Left lung (tissue), 10 donors: ENCODE measurements around the gene DPPA2. TPM values are rescaled to one million over a fixed set of nuclear protein-coding genes. Genes with fewer than 3 reads are reported as not detected.
A peak's percentile ranks its signal among the peaks of the same experiment; 100 is the strongest.

Experiments used
- ATAC-seq: fragments of 200-7000 bp; cut with Tn5 transposase; one replicate; pipeline ENCODE4 v1.9.1; 2020; ENCODE audit warnings: moderate library complexity
- DNase-seq, 4 donors: peaks; one replicate each; pipeline ENCODE4 v3.0.0-alpha.2; 2013 to 2020
- H3K27ac ChIP-seq, 2 donors: fragments of 200-600 bp; sonication (generic) in 1 of 2; one replicate each; pipeline versions ENCODE4 v1.5.0 to v1.8.0; 2020 to 2021
- H3K27me3 ChIP-seq, 2 donors: fragments of 200-600 bp; sonication (generic) in 1 of 2; one replicate each; pipeline versions ENCODE4 v1.5.0 to v1.8.0; 2020 to 2021
- H3K36me3 ChIP-seq, 2 donors: fragments of 200-600 bp; sonication (generic) in 1 of 2; one replicate each; pipeline versions ENCODE4 v1.5.0 to v1.8.0; 2020 to 2021
- H3K4me1 ChIP-seq, 2 donors: fragments of 200-600 bp; one replicate each; pipeline ENCODE4 v1.8.0; 2021
- H3K4me3 ChIP-seq, 2 donors: fragments of 200-600 bp; sonication (generic) in 1 of 2; one replicate each; pipeline versions ENCODE4 v1.5.0 to v1.8.0; 2020 to 2021; ENCODE audit warnings: mild to moderate bottlenecking in 1 of 2
- H3K9me3 ChIP-seq, 2 donors: fragments of 200-600 bp; sonication (generic) in 1 of 2; one replicate each; pipeline versions ENCODE4 v1.5.0 to v1.8.0; 2020 to 2021
- intact Hi-C, 2 donors: fragments of 100-400 bp; cut with DNase I; formaldehyde crosslinking; loops; one replicate each; pipeline versions ENCODE4 v1.11.2 to v1.14.2; 2022
- polyA plus RNA-seq, 6 donors: library from polyadenylated mRNA; unstranded; fragments of 120-200 nt; gene quantifications; one replicate each; pipeline ENCODE4 v1.2.1, GENCODE V29; 2013; ENCODE audit not compliant: insufficient read length in 6 of 6
- total RNA-seq, 2 donors: library from RNA; stranded (reverse); fragmentation: NEBNext Ultra II Directional; extraction: Animal tissue kit (Norgen Biotek cat#: 25700); gene quantifications; one replicate each; pipeline ENCODE4 v1.2.1, GENCODE V29; 2021
- TF ChIP-seq, protein P1 (sequence below), 2 donors: fragments of 200-600 bp; sonication (generic) in 1 of 2; IDR thresholded peaks; one replicate each; pipeline versions ENCODE4 v1.5.0 to v1.8.0; 2021; ENCODE audit warnings: antibody characterized with exemption in 2 of 2
- donor health status: DM: no; HTN: yes; CAD: no.
- donor health status: DM: no; HTN: no; CAD: no.

DPPA2 gene
- total and polyA plus RNA-seq, 8 donors: 0.15 TPM; not detected in 7

DNA sequence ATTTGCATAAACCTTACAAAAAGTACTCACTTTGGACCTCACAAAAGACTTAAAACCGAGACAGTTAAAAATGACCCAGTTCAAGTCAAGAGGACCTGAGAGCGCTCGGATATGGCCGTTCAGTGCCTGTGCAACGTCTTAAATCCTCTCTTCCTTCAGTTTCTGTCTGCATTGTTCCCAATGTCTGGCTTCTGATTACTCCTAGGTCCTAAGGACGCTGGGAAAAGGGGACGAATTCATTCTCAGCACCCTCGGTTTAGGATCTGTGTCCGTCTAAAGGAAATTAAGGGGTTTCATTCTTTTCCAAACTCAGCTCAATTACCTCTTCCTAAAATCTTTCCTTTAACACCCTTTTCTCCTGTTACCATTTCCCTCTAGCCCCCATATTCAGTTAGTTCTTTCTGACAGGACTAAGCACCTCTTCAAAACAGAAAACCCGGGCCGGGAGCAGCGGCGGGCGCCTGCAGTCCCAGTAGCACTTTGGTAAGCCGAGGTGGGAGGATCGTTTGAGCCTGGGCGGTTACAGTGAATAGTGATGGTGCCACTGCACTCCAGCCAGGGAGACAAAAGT, 20.1 kb upstream of the DPPA2 start:
- TF ChIP-seq, protein P1, sequence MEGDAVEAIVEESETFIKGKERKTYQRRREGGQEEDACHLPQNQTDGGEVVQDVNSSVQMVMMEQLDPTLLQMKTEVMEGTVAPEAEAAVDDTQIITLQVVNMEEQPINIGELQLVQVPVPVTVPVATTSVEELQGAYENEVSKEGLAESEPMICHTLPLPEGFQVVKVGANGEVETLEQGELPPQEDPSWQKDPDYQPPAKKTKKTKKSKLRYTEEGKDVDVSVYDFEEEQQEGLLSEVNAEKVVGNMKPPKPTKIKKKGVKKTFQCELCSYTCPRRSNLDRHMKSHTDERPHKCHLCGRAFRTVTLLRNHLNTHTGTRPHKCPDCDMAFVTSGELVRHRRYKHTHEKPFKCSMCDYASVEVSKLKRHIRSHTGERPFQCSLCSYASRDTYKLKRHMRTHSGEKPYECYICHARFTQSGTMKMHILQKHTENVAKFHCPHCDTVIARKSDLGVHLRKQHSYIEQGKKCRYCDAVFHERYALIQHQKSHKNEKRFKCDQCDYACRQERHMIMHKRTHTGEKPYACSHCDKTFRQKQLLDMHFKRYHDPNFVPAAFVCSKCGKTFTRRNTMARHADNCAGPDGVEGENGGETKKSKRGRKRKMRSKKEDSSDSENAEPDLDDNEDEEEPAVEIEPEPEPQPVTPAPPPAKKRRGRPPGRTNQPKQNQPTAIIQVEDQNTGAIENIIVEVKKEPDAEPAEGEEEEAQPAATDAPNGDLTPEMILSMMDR (IDR thresholded peaks at IDR 0.05): no peak
- Histone ChIP-seq H3K27ac (no peak overlapping the region), H3K36me3 (no peaks in the 10 kb centered on the region), H3K4me1 (peaks cover 0 to 3% of the 10 kb centered on the region in 2 donors), H3K9me3 (no peaks in the 10 kb centered on the region), H3K27me3 (peaks cover 0 to 46% of the 10 kb centered on the region in 2 donors), H3K4me3 (peak overlapping the region; percentile 16 to 31)
- intact Hi-C loops: no loop called here
- ATAC-seq: peak; percentile 82
- DNase-seq: peak in 3 of 4 donors; percentile 17 to 84 (median 24)

DNA sequence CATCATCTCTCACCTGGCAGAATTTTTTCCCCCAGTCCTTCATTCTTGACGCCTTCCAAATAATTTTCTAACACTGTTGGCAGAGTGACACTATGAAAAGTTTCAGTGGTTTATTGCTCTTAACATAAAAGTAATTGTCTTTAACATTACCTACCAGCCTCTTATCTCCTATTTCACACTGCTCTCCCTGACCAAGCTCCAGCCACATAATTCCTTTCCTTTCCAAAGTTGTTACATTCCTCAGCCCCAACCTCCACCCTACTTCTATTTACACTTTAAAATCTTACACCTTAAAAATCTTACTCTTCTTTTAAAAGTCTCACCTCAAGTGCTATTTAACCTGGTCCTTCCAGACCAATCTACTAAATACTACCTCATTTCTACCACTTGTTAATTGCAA, 18.3 kb upstream of the DPPA2 start:
- peaks cover 0 to 3% of the 10 kb centered on the region in 2 donors for H3K4me1 ChIP-seq
- H3K27me3 ChIP-seq: peaks cover 0 to 46% of the 10 kb centered on the region in 2 donors
- TF ChIP-seq, protein P1 (IDR thresholded peaks at IDR 0.05): no peak
- intact Hi-C loops: no loop called here
- no peak overlapping the region for H3K4me3 ChIP-seq
- ATAC-seq (peak; percentile 74), DNase-seq (no peak)
- H3K36me3 ChIP-seq: no peaks in the 10 kb centered on the region
- H3K27ac ChIP-seq: no peak overlapping the region
- H3K9me3 ChIP-seq: no peaks in the 10 kb centered on the region

- intact Hi-C loops: no loop called here
These were observed 15.4 kb upstream of the DPPA2 start for GRCh38 chr3:109331692-109332091.

DNA sequence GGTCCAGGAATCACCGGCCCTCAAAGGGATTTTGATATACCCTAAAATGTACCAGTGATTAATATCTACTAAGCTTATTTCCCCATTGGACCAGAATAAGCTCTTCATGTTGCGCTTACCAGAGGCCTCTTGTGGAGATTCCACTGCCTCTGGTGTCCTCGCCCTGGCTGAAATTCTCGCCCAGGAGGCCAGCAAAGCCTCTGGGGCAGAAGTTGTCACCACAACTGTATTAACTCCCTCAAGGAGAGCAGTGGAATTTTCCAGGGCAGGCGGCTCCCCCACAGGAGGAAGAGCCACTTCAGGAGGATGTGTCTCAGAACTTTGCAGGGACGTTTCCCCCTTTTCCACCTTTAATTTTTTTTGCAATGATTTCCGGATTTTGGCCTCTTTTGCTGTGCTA, 14.1 kb upstream of the DPPA2 start:
- Histone ChIP-seq H3K4me3 (no peak overlapping the region), H3K9me3 (no peaks in the 10 kb centered on the region), H3K4me1 (no peaks in the 10 kb centered on the region), H3K27me3 (peaks cover 0 to 12% of the 10 kb centered on the region in 2 donors), H3K36me3 (no peaks in the 10 kb centered on the region), H3K27ac (no peak overlapping the region)
- TF ChIP-seq, protein P1 (IDR thresholded peaks at IDR 0.05): no peak
- intact Hi-C loops: no loop called here
- DNase-seq (no peak), ATAC-seq (no peak)

More at GRCh38 chr3:109331692-109332091, 15.4 kb upstream of the DPPA2 start:
- Histone ChIP-seq H3K27ac (no peak overlapping the region), H3K4me1 (peaks cover 0 to 3% of the 10 kb centered on the region in 2 donors), H3K36me3 (no peaks in the 10 kb centered on the region), H3K9me3 (no peaks in the 10 kb centered on the region), H3K4me3 (no peak overlapping the region), H3K27me3 (peaks cover 0 to 24% of the 10 kb centered on the region in 2 donors)
- DNase-seq (no peak), ATAC-seq (no peak)
- TF ChIP-seq, protein P1 (IDR thresholded peaks at IDR 0.05): no peak

- intact Hi-C loops: no loop called here
- DNase-seq: no peak
- H3K27me3 ChIP-seq: peaks cover 0 to 9% of the 10 kb centered on the region in 2 donors
- no peak overlapping the region for H3K27ac ChIP-seq
- no peaks in the 10 kb centered on the region for H3K4me1 ChIP-seq
- no peaks in the 10 kb centered on the region for H3K36me3 ChIP-seq
- ATAC-seq: no peak
- TF ChIP-seq, protein P1 (IDR thresholded peaks at IDR 0.05): no peak
- no peak overlapping the region for H3K4me3 ChIP-seq
- no peaks in the 10 kb centered on the region for H3K9me3 ChIP-seq
These were observed 11.9 kb upstream of the DPPA2 start for GRCh38 chr3:109328202-109328601.
